Astrocyte of the hippocampus (primary cell): ENCODE results near the gene CDK11B.
A peak's percentile ranks its signal among the peaks of the same experiment; 100 is the strongest.
"Not testable (repeated sequence)": the region's sequence is repeated elsewhere in the genome, so short reads cannot be mapped to it uniquely, and the experiment has no call there.

Experiments used
- DNase-seq: peaks from one replicate; pipeline ENCODE4 v3.0.0; 2011; ENCODE audit warnings: low read depth, low spot score

Gene CDK11B

GRCh38 chr1:1658583-1659549, at the start of gene CDK11B:
Gene CDK11B (minus strand): TSS chr1:1659004. CDS start chr1:1657485, 1,519 bp downstream.
- DNase-seq, result peak; percentile 98

- not testable (repeated sequence) for DNase-seq
Observed at GRCh38 chr1:1707897-1708296, 49.1 kb upstream of the CDK11B start.

GRCh38 chr1:1707241-1707640, 48.4 kb upstream of the CDK11B start:
- not testable (repeated sequence) for DNase-seq

- not testable (repeated sequence) for DNase-seq
Observed at GRCh38 chr1:1705623-1706022, 46.8 kb upstream of the CDK11B start.

- DNase-seq, result not testable (repeated sequence)
Observed at GRCh38 chr1:1704284-1704957, 45.6 kb upstream of the CDK11B start.

GRCh38 chr1:1703796-1704195, 45.0 kb upstream of the CDK11B start:
- no peak for DNase-seq

GRCh38 chr1:1702506-1702905, 43.7 kb upstream of the CDK11B start:
- DNase-seq, result not testable (repeated sequence)

GRCh38 chr1:1700557-1700956, 41.8 kb upstream of the CDK11B start:
- DNase-seq, result not testable (repeated sequence)

GRCh38 chr1:1700067-1700466, 41.3 kb upstream of the CDK11B start:
- DNase-seq, result not testable (repeated sequence)

GRCh38 chr1:1699061-1699460, 40.3 kb upstream of the CDK11B start:
- not testable (repeated sequence) for DNase-seq

GRCh38 chr1:1697358-1698183, 38.8 kb upstream of the CDK11B start:
- not testable (repeated sequence) for DNase-seq

GRCh38 chr1:1696431-1697357, 37.9 kb upstream of the CDK11B start:
- DNase-seq, result not testable (repeated sequence)

GRCh38 chr1:1692714-1693647, 34.2 kb upstream of the CDK11B start, which contains the start of gene SLC35E2B:
Gene SLC35E2B (minus strand): TSS chr1:1692795. CDS start chr1:1676699, 16,096 bp downstream.
- peak; percentile 95 for DNase-seq

GRCh38 chr1:1692324-1692713, 33.5 kb upstream of the CDK11B start:
- peak; percentile 74 for DNase-seq

GRCh38 chr1:1691443-1691842, 32.6 kb upstream of the CDK11B start:
- not testable (repeated sequence) for DNase-seq

GRCh38 chr1:1689526-1689925, 30.7 kb upstream of the CDK11B start:
- DNase-seq, result not testable (repeated sequence)

GRCh38 chr1:1687846-1688245, 29.0 kb upstream of the CDK11B start:
- no peak for DNase-seq

GRCh38 chr1:1684031-1684681, 25.4 kb upstream of the CDK11B start:
- no peak for DNase-seq
